ENCODE measurements around the gene SPINT2. TPM values are rescaled to one million over a fixed set of nuclear protein-coding genes. Genes with fewer than 3 reads are reported as not detected.

Gene SPINT2
- total RNA-seq, 1 donor from 2014 or later: 277 TPM

DNA sequence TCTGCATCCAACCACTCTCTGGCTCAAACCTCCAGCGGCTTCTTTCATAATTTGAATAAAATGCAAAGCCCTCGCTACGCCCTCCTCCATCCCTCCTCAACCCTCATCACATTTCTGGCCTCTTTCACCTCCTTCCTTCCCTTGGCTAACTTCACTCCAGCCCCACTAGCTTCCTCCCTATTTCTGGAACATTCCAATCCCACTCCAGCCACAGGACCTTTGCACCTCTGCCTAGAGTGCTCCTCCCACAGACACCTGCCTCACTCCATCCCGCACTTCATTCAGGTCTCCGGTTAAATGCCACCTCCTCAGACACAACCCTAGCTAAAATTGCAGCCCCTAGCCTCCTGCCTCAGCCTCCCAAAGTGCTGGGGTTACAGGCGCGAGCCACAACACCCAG lies 32.5 kb upstream of the SPINT2 start:
- H3K27me3 Mint-ChIP-seq (ENCODE audit: low read depth): peaks cover 47% of the 10 kb centered on the region

DNA sequence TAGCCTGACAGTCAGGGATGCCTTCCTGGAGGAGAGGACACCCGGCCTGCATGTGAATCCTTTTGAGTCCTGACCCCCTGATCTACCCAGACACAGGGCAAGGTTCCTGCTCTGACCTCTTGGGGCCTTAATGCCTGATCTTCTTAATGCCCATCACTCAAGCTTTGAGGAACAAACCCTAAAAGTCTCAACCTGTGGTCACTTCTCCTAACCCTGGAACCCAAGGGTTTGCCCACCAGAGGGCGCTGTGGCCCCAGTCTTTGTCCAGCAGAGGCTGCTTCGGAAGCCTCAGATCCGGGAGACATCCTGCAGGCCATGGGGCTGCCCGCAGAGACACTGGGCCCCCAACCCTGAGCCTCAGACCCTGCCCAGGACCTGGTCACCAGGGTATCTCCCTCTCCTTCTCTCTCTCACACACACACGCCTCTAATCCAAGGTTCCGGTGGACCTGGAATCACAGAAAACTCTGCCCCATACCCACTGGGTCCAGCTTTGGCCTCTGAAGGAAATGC lies 30.6 kb upstream of the SPINT2 start:
- no peak overlapping the region for H3K4me3 Mint-ChIP-seq

More for the DNA sequence above, 32.5 kb upstream of the SPINT2 start:
- H3K4me1 Mint-ChIP-seq: peaks cover 4% of the 10 kb centered on the region
- no peak overlapping the region for H3K27ac Mint-ChIP-seq
- TF ChIP-seq, protein P1, sequence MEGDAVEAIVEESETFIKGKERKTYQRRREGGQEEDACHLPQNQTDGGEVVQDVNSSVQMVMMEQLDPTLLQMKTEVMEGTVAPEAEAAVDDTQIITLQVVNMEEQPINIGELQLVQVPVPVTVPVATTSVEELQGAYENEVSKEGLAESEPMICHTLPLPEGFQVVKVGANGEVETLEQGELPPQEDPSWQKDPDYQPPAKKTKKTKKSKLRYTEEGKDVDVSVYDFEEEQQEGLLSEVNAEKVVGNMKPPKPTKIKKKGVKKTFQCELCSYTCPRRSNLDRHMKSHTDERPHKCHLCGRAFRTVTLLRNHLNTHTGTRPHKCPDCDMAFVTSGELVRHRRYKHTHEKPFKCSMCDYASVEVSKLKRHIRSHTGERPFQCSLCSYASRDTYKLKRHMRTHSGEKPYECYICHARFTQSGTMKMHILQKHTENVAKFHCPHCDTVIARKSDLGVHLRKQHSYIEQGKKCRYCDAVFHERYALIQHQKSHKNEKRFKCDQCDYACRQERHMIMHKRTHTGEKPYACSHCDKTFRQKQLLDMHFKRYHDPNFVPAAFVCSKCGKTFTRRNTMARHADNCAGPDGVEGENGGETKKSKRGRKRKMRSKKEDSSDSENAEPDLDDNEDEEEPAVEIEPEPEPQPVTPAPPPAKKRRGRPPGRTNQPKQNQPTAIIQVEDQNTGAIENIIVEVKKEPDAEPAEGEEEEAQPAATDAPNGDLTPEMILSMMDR (IDR thresholded peaks at IDR 0.05; ENCODE audit: unreplicated experiment): no peak
- DNase-seq (ENCODE audit: low spot score in 2 of 2, unreplicated experiment in 2 of 2): no peak
- no peaks in the 10 kb centered on the region for H3K9me3 Mint-ChIP-seq
- H3K4me3 Mint-ChIP-seq: no peak overlapping the region
- H3K36me3 Mint-ChIP-seq: no peaks in the 10 kb centered on the region

DNA sequence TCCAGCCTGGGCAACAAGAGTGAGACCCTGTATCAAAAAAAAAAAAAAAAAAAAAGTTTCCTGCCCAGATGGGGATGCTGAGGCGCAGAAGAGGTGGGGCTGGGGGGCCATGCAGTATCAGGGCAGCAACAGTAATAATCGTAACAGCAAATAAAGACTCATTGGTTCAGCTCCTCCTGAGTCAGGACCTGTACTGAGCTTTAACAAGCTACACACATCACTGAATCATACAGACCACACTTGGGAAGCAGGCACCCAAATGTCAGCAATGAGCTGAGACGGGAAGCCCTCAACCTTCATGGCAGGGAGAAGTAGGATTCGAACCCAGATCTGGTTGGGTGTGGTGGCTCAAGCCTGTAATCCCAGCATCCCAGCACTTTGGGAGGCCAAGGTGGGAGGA lies 29.8 kb upstream of the SPINT2 start:
- Mint-ChIP-seq H3K4me1 (no peaks in the 10 kb centered on the region), H3K36me3 (no peaks in the 10 kb centered on the region), H3K27me3 (ENCODE audit: low read depth) (peaks cover 28% of the 10 kb centered on the region), H3K27ac (no peak overlapping the region), H3K9me3 (no peaks in the 10 kb centered on the region), H3K4me3 (no peak overlapping the region)
- TF ChIP-seq, protein P1 (IDR thresholded peaks at IDR 0.05; ENCODE audit: unreplicated experiment): no peak
- DNase-seq (ENCODE audit: low spot score in 2 of 2, unreplicated experiment in 2 of 2): no peak

More for the DNA sequence above, 30.6 kb upstream of the SPINT2 start:
- DNase-seq (ENCODE audit: low spot score in 2 of 2, unreplicated experiment in 2 of 2): peak in 1 of 2 experiments; percentile 89
- Mint-ChIP-seq H3K27me3 (ENCODE audit: low read depth) (peaks cover 31% of the 10 kb centered on the region), H3K4me1 (no peaks in the 10 kb centered on the region), H3K9me3 (no peaks in the 10 kb centered on the region), H3K27ac (no peak overlapping the region), H3K36me3 (no peaks in the 10 kb centered on the region)
- TF ChIP-seq, protein P1 (IDR thresholded peaks at IDR 0.05; ENCODE audit: unreplicated experiment): peak; percentile 91

DNA sequence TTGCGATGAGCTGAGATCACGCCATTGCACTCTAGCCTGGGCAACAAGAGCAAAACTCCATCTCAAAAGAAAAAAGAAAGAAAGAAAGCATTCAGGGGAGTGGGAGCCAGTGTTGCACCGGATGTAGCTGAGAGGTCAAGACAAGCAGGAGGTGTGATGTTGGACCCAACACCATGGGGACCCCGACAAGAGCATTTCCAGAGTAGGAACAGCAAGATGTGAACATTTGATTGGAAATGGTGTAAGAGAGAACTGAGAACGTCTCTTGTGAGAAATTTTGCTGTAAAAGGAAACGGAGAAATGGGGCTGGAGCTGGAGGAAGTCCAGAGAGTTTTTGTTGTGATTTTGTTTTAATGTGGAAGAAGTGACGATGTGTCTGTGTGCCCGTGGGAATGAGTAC lies 24.6 kb upstream of the SPINT2 start:
- no peaks in the 10 kb centered on the region for H3K9me3 Mint-ChIP-seq
- no peak overlapping the region for H3K27ac Mint-ChIP-seq
- peaks cover 3% of the 10 kb centered on the region for H3K27me3 Mint-ChIP-seq (ENCODE audit: low read depth)

DNA sequence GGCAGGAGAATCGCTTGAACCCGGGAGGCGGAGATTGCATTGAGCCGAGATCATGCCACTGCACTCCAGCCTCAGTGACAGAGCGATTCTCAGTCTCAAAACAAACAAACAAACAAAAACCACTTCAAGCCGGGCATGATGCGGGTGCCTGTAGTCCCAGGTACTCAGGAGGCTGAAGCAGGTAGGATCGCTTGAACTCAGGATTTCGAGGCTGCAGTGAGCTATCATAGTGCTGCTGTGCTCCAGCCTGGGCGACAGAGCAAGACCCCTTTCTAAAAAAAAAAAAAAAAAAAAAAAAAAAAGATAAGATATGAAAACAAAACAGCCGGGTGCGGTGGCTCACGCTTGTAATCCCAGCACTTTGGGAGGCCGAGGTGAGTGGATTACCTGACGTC lies 21.1 kb upstream of the SPINT2 start:
- H3K27me3 Mint-ChIP-seq (ENCODE audit: low read depth): peaks cover 4% of the 10 kb centered on the region
- no peaks in the 10 kb centered on the region for H3K9me3 Mint-ChIP-seq
- H3K27ac Mint-ChIP-seq: no peak overlapping the region
- TF ChIP-seq, protein P1 (IDR thresholded peaks at IDR 0.05; ENCODE audit: unreplicated experiment): no peak
- no peak for DNase-seq (ENCODE audit: low spot score in 2 of 2, unreplicated experiment in 2 of 2)
- no peaks in the 10 kb centered on the region for H3K36me3 Mint-ChIP-seq
- H3K4me3 Mint-ChIP-seq: peak overlapping the region; percentile 68
- peaks cover 14% of the 10 kb centered on the region for H3K4me1 Mint-ChIP-seq

More for the DNA sequence above, 24.6 kb upstream of the SPINT2 start:
- Mint-ChIP-seq H3K4me3 (no peak overlapping the region), H3K4me1 (peaks cover 7% of the 10 kb centered on the region), H3K36me3 (no peaks in the 10 kb centered on the region)
- DNase-seq (ENCODE audit: low spot score in 2 of 2, unreplicated experiment in 2 of 2): no peak
- TF ChIP-seq, protein P1 (IDR thresholded peaks at IDR 0.05; ENCODE audit: unreplicated experiment): no peak

Data from mesothelial cell of epicardium (in vitro differentiated cells).